ENCODE measurements around the gene SAMD4A.

Gene SAMD4A

GRCh38 chr14:54708982-54709381, 142.1 kb downstream of the SAMD4A start:
- no peak for DNase-seq

- DNase-seq = no peak
Measured at GRCh38 chr14:54709444-54709843, 142.5 kb downstream of the SAMD4A start.

- DNase-seq = no peak
Measured at GRCh38 chr14:54709867-54710266, 142.9 kb downstream of the SAMD4A start.

GRCh38 chr14:54711312-54711711, 144.4 kb downstream of the SAMD4A start:
- no peak for DNase-seq

GRCh38 chr14:54711812-54712464, 145.0 kb downstream of the SAMD4A start:
- DNase-seq = no peak

DNA sequence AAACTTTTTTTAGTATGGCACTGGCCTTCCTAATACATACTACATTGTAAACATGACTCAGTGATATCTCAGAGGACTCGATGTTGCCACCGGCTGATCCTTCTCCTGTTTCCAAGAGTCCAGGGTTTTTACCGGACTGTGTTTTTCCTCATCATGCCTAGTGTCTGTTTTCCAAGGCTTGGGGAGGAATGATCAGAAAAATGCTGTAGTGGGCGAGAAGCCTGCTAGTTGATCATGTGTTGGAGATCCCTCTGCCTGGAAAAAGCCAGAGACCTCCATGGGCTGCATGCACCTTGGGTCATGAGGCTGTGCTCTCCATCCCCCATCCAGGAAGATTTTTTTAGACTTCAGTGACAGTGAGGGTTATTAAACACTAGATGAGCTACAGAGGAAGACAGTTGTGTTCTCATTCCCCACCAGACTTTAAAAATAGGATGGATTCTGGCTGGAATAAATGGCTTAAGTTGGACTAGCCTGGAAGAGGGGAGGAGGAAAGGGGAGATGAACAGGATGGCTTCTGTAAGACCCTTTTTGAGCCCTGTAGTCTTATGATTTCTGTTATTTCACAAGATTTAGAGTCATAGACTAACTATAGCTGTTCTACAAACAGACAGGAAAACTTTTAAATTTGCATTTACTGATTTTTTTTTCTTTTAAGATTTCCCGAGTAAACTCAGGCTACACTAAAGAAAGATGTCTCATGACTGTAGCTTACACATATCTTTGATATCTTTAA, 145.7 kb downstream of the SAMD4A start:
- DNase-seq = no peak

DNA sequence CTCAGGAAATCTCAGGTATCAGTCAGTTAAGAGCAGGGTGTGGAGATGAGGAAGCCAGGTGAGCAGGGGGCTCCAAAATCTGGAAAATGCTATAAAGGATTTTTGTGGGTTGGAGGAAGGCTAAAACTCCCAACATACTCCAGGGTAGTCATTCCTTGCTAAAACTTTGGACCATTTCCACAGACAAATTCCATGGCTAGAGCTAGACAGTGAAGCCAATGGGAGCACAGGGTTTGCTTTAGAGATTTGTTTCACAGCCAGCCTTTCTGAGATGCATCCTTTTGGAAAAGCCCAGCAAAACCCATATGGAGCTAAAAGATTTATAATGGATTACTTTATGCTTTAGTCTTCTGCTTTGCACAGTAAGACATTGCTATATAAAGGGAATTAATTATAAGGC, 146.5 kb downstream of the SAMD4A start:
- no peak for DNase-seq

GRCh38 chr14:54715239-54715638, 148.3 kb downstream of the SAMD4A start:
- DNase-seq = no peak

GRCh38 chr14:54715811-54716210, 148.9 kb downstream of the SAMD4A start:
- no peak for DNase-seq

- DNase-seq = no peak
Measured at GRCh38 chr14:54716862-54717261, 149.9 kb downstream of the SAMD4A start.

DNA sequence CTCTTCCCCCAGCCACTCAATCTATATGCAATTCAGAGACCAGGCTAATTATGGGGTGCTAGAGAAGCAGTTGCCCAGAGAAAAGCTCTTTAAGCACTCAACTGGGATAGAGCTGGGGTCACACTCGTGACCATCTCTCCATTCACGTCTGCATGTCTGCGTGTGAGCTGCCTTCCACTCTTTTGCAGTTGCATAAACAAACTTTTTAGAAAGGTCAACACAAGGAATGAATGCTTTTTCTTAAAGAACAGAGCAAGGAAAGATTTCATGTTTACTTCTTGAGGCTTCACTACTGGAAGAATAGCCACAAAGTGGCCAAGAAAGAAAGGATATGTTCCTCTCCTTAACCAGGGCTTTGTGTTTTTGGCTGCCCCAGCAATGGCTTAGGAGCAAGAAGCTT, 151.1 kb downstream of the SAMD4A start:
- no peak for DNase-seq

GRCh38 chr14:54719406-54719805, 152.5 kb downstream of the SAMD4A start:
- no peak for DNase-seq

DNA sequence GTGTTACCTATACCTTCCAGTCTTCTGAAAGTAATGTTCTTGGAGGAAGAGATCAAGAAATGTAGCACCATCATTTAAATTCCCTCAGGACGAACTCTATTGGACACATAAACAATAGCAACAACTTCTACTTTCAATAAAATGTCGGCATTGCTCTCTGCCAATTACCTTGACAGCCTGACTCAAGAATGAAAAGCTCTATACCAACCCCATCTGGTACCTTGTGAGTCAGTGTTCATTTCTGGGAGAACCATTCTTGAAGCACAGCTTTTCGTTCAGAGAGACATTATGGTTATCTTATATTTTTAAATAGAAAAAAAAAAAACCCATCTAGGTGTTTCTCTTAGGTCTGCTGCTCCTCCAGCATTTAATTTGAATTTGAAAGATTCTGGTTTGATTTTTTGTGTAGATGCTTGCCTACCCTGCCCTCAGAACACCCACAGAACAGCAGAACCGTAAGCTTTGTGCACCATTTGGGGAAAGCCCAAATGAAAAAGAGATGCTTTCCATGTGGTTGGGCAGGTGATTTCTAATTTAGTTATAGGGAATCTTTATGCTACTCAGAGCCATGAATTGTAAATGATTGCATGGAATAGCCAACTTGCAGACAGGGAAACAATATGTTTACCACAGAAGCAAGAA, 156.0 kb downstream of the SAMD4A start:
- DNase-seq = no peak

- no peak for DNase-seq
Measured at GRCh38 chr14:54724123-54724522, 157.2 kb downstream of the SAMD4A start.

DNA sequence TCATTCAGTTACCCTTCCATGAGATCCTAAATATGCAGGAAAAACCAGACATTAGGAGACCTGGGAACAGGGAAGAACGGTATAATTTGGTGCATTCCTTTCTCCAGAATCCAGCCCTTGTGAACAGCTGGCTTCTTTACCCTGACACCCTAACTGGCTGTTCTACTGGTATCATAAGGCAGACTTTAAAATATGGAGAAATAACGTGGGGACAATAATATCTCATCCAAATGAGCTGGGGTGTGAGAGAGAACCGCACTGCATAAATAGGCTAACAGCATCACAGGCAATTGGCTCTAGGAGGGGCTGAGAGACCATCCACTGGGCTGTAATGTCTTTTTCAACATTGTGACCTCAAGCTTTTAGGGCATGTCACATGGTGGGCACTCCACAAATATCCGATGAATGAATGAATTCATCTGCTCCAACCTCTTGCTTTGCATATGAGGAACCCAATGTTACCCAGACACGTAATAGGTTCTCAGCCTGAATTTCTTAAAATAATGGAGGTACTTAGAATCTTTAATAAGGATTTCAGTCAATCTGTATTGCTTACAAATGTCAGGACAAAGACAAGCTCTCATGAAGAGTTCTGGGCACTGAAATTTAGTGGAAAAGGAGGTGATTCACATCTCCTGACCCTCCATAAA, 157.9 kb downstream of the SAMD4A start:
- DNase-seq = no peak

DNA sequence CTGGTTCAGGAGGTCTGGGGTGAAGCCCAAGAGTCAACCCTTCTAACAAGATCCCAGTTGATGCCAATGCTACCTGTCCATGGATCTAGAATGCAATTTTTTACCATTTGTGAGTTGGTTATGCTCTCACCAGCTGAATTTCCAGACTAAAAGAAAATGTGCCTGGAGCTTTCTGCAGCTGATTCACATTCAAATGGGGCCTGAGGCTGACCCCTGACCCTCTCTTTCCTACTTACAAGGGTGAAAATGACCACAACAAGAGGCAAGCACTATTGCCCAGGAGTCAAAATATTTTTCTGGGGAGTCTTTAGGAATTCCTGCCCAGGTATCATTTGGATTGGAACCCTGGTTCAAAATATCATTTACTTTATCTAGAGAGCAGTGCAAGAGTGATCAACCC, 159.1 kb downstream of the SAMD4A start:
- no peak for DNase-seq

- DNase-seq = no peak
Measured at GRCh38 chr14:54727929-54728328, 161.0 kb downstream of the SAMD4A start.

DNA sequence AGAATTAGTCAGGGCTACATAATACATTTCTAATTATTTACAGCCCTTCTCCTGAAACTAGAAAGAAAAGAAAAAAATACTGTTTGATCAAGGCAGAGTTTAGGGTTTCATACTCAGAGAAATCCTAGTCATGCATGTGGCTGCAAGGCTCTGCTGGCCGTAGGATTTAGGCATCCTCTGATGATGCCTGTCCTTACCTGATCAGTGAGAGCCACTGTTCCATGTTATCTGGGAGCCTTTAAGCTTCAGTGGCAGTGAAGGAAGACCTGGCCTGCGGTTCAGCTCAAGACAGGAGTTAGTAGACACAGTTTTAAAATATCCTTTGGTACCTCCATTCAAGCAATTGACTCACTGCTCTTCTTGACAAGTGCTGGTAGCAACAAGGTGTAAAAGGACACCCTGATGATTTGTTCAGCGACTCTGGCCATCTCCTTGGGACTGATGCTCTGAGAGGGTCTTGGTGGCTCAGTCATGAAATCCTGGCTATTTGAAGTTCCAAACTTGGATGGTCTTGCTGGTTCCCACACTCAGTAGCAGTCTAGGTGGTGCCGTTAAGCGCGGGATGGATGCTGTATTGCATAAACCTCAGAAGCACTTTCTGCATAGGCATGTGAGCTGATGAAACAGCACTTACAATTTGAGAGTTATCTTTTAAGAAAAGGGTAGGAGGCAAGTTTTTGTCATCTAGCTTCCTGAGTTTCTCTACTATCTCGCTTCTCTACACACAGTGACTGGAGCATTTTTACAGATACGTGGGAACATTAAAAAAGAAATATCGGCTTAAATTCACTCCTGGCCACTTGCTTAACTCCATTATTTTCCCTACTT, 162.0 kb downstream of the SAMD4A start:
- DNase-seq = no peak

GRCh38 chr14:54730156-54730961, 163.4 kb downstream of the SAMD4A start:
- DNase-seq = no peak

GRCh38 chr14:54734966-54735365, 168.0 kb downstream of the SAMD4A start:
- no peak for DNase-seq

GRCh38 chr14:54735424-54735823, 168.5 kb downstream of the SAMD4A start:
- no peak for DNase-seq
